SU-DHL-6 (cell line): ENCODE measurements around the gene TTF1.

Source experiments
- CTCF ChIP-seq: fragments of 200-600 bp; sonication (generic); IDR thresholded peaks from one replicate; pipeline ENCODE4 v1.5.1; 2017; ENCODE audit warnings: antibody characterized with exemption, mild to moderate bottlenecking, low read length, moderate library complexity; ENCODE audit not compliant: insufficient read depth, poor library complexity, severe bottlenecking
- EZH2phosphoT487 ChIP-seq: fragments of 200-600 bp; sonication (generic), shearing (Covaris generic); conservative IDR thresholded peaks from 2 replicates; pipeline ENCODE4 v1.6.1; 2018; ENCODE audit warnings: mild to moderate bottlenecking, antibody characterized with exemption, low read length, moderate library complexity, mixed read lengths

- TF ChIP-seq CTCF (peak; percentile 75), EZH2phosphoT487 (no peak)
These were observed 4.5 kb upstream of the TTF1 start for GRCh38 chr9:132411091-132411508.
